ENCODE results near the gene EFCAB11. TPM values are rescaled to one million over a fixed set of nuclear protein-coding genes. Genes with fewer than 3 reads are reported as not detected.
A peak's percentile ranks its signal among the peaks of the same experiment; 100 is the strongest.

EFCAB11 gene
- total and polyA plus RNA-seq, 2 of the 8 experiments (the other 6 are each of a cell fraction or from before 2014, with no cell fraction given): 6.8 to 12.8 TPM

DNA sequence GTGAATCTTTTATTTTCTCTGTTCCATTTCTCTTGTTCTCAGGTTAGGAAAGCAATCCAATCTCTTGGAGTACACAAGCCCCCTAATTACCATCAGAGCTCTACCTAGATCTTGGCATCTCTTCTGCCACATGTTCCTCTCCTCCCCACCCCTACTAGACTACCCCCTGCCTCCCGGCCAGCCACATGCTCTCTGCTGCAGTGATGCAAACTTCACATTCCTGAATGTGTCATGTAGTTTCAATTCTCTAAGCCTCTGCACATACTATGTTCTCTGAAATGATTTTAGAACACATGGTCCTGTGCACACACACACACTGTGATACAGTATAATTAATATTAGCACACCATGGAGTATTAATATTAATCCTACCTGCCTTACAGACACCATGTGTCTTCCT, 104.6 kb downstream of the EFCAB11 start:
- Histone ChIP-seq H2BK5ac (ENCODE audit: low read depth, low read length) (no peak overlapping the region), H4K8ac (ENCODE audit: extremely low read depth, insufficient read depth, low read length) (no peak overlapping the region), H3K4me3 (ENCODE audit: extremely low read depth in 1 of 4, insufficient read depth in 2 of 4, low read depth in 3 of 4, low read length in 4 of 4) (no peak overlapping the region), H3K18ac (ENCODE audit: extremely low read depth, low read length) (no peak overlapping the region), H2BK15ac (ENCODE audit: low read length) (no peak overlapping the region), H3K27ac (ENCODE audit: low read depth, low read length) (no peak overlapping the region), H2AK5ac (ENCODE audit: low read depth, low read length) (no peak overlapping the region), H2BK120ac (replicated peaks; ENCODE audit: low read depth, low read length) (no peak overlapping the region), H4K5ac (ENCODE audit: insufficient read length, low read depth, low read length) (no peak overlapping the region), H4K91ac (replicated peaks; ENCODE audit: insufficient read length, low read length) (no peak overlapping the region), H3K4me1 (replicated peaks in 1 of 4; ENCODE audit: control insufficient read depth in 3 of 4, insufficient read depth in 4 of 4, low read length in 3 of 4) (peaks cover 0 to 5% (median under 1%) of the 10 kb centered on the region in 4 experiments; a peak in 2 of 7 replicates), H3K4ac (replicated peaks; ENCODE audit: insufficient read length, low read depth, low read length) (no peak overlapping the region), H2BK20ac (ENCODE audit: low read length) (no peak overlapping the region), H4K20me1 (replicated peaks in 1 of 2; ENCODE audit: control insufficient read depth in 1 of 2, insufficient read depth in 2 of 2, low read length in 2 of 2) (no peaks in the 10 kb centered on the region), H3K9me3 (ENCODE audit: insufficient read depth in 2 of 2, low read depth in 1 of 2, low read length in 1 of 2) (no peaks in the 10 kb centered on the region), H2AFZ (ENCODE audit: low read length) (no peak overlapping the region), H3K23me2 (ENCODE audit: low read depth, low read length) (no peaks in the 10 kb centered on the region), H3K23ac (ENCODE audit: insufficient read length) (no peak overlapping the region), H3K9ac (replicated peaks in 1 of 4; ENCODE audit: extremely low read depth in 1 of 4, low read depth in 3 of 4, low read length in 3 of 4) (no peak overlapping the region; a peak in 1 of 7 replicates), H3K14ac (ENCODE audit: insufficient read length) (no peak overlapping the region), H3K4me2 (ENCODE audit: insufficient read depth in 1 of 2, low read depth in 2 of 2, low read length in 2 of 2) (no peak overlapping the region), H2BK12ac (ENCODE audit: low read depth, low read length) (no peak overlapping the region), H3K79me1 (ENCODE audit: low read depth, low read length) (no peaks in the 10 kb centered on the region), H3K36me3 (ENCODE audit: control insufficient read depth in 2 of 4, insufficient read depth in 4 of 4, low read length in 3 of 4) (no peaks in the 10 kb centered on the region), H3K56ac (replicated peaks; ENCODE audit: insufficient read length, low read depth, low read length) (no peak overlapping the region), H3K79me2 (ENCODE audit: control insufficient read depth in 1 of 2, insufficient read depth in 2 of 2, low read length in 2 of 2) (no peaks in the 10 kb centered on the region), H3K27me3 (replicated peaks in 1 of 4; ENCODE audit: control insufficient read depth in 3 of 4, extremely low read depth in 1 of 4, insufficient read depth in 3 of 4, low read length in 3 of 4) (no peaks in the 10 kb centered on the region)
- no peak for FAIRE-seq
- ChIA-PET POLR2A (ENCODE audit: partially characterized antibody) (no interaction called here), CTCF (ENCODE audit: partially characterized antibody) (interaction anchor here (1.1 to 1.6 kb wide), 2 partner anchors 8 to 89 kb away, joined by 3 read pairs; no protein-coding TSS in a partner anchor)
- no peak for DNase-seq (ENCODE audit: low read depth in 1 of 2, low spot score in 2 of 2)
- 84% methylated on average over 1 of the region's 1 CpG; no CpG with 5 or more reads in 1 of the 2 experiments for WGBS, 2 experiments (ENCODE audit: extremely low coverage in 1 of 2, insufficient coverage in 1 of 2, insufficient read length in 1 of 2, insufficient replicate concordance in 2 of 2, low coverage in 1 of 2, low lambda C conversion rate in 2 of 2, missing lambda C conversion rate in 1 of 2)
- TF ChIP-seq SRF (IDR thresholded peaks at IDR 0.05; ENCODE audit: low read depth, low read length) (no peak), MAX (IDR thresholded peaks at IDR 0.05) (peak; percentile 20; the same call in 1 of the 2 replicates), SP2 (IDR thresholded peaks at IDR 0.05; ENCODE audit: low read length) (no peak), TEAD4 (IDR thresholded peaks at IDR 0.05; ENCODE audit: low read depth, low read length) (no peak), SUZ12 (IDR thresholded peaks at IDR 0.05; ENCODE audit: low read length) (no peak), ZNF274 (IDR thresholded peaks at IDR 0.05; ENCODE audit: borderline replicate concordance, extremely low read depth, low read length) (no peak), GABPA (IDR thresholded peaks at IDR 0.05; ENCODE audit: borderline replicate concordance, insufficient read depth, low read length) (no peak)
